GM21515 (cell line): ENCODE measurements around the gene IL20.

Experiments
- ATAC-seq: cut with Tn5 transposase; IDR thresholded peaks from one replicate; pipeline ENCODE4 v1.9.1; 2021; ENCODE audit not compliant: unreplicated experiment

The IL20 gene

DNA sequence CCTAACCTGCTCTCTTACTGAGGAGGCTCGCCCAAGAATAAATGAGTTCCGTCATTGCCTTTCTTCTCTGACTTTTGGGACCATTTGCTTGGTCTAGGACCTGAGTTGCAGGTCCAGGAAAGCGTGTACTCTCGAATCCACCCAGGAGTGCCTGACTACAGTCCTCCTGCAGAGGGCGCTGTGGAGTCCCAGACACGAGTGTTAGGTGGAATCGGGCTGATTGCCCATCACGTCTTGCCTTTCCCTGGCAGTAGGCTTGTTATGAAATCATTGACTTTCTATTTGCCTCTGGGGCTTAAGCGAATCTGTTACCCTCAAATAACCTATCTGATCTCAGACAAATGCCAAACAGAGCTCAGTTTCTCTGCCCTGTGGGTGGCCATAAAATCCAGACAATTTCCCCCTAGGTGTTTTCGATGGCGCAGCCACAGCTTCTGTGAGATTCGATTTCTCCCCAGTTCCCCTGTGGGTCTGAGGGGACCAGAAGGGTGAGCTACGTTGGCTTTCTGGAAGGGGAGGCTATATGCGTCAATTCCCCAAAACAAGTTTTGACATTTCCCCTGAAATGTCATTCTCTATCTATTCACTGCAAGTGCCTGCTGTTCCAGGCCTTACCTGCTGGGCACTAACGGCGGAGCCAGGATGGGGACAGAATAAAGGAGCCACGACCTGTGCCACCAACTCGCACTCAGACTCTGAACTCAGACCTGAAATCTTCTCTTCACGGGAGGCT, at the start of gene IL20:
IL20 (plus strand) TSS at position 685 of the 733 bp plus-strand sequence. CDS start 230 bp downstream, outside the sequence.
- ATAC-seq, result no peak

DNA sequence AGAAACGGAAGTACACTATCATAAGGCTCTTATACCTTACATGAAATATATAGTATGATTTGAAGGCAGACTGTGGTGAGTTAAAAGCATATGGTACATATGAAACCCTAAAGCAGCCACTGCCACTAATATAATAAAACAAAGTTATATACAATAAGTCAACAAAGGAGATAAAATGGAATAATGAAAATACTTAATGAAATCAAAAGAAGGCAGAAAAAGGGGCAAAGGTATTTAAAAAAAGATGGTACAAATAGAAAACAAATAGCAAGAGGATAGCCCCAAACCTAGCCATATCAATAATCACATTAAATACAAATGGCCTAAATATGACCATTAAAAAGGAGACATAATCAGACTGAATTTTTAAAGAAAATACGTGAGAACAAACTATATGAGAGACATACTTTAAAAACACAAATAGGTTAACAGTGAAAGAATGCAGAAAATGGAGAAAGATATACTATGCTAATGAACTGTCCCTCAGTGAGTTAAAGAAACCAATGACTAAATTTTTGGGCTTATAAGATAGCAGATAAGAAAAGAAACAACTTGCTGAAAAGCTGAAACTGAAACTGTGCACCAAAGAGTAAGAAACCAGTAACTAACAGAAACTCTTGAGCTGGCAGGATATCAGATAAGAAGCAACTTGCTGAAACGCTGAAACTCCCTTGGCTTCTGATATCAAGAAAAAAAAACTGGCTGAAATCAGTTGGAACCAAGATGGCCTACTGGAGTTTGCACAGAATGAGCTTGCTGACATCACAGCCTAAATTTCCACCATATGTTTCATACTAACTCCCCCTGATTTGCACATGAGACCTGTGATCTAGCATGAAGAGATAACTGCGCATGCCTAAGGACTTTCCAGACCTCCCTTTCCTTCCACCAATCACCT, 48.8 kb upstream of the IL20 start:
- no peak for ATAC-seq

DNA sequence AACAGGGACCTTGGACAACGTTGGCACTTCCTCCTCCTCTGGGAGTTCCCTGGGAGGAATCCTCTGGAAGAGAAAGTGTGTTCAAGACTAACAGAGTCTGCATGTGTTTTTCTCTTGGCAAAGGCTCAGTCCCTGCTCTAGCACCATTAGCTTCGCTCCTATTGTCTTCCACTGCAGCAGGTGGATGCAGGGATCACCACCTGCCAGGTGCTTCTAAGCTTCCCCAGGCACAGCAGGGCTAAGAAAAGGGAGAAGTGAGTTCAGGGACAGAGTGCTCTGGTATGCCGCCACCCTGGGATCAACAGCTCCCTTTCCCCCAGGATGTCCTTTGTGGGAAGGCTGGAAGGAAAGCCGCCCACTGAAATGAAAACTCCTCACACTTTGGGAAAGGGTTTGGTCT, 43.9 kb upstream of the IL20 start:
- ATAC-seq, result no peak

- ATAC-seq, result no peak
These were observed 41.7 kb upstream of the IL20 start for GRCh38 chr1:206823727-206824126.

GRCh38 chr1:206824331-206824730, 41.1 kb upstream of the IL20 start:
- no peak for ATAC-seq

DNA sequence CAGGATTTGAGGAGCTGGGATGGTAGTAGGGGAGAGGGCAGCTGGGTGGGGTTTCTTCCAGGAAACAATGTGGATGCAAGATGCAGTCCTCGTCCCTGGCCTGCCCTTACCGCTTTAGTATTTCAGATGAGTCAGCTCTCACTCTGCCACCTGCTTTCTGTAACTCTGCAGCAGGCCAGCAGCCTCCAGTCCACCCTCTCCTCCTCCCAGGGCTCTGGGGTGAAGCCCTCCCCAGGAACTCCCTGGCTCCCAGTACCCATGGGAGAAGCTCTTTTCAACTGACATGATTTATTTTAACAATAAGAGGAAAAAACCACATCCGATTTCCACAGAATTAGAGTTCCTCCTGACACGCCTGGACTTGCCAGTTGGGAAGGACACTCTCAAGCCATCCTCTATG, 39.0 kb upstream of the IL20 start:
- ATAC-seq, result no peak

- no peak for ATAC-seq
These were observed 37.4 kb upstream of the IL20 start for GRCh38 chr1:206828061-206828460.

- ATAC-seq, result no peak
These were observed 36.7 kb upstream of the IL20 start for GRCh38 chr1:206828765-206829164.

- no peak for ATAC-seq
These were observed 36.1 kb upstream of the IL20 start for GRCh38 chr1:206829282-206829681.

DNA sequence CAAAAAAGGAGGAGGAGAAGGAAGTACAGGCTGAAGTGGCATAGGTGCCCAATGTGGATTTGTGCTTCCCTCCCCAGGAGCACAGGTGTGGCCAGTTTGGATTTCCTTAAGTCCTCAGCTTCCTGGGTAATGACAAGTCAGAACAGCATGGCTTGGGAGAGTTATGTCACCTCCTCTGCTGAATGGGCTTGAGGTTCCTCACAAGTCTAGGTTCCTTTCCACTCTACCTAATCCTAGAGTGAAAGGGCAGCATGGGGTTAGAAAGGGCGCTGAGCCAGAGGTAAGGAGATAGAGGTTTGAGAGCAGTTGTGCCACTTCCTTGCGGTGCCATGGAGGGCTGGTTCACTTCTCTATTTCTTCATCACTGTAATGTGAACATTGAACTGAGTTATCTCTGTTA, 35.5 kb upstream of the IL20 start:
- ATAC-seq, result no peak

GRCh38 chr1:206831650-206832049, 33.8 kb upstream of the IL20 start:
- no peak for ATAC-seq

GRCh38 chr1:206832352-206832880, 33.0 kb upstream of the IL20 start:
- no peak for ATAC-seq

- no peak for ATAC-seq
These were observed 32.2 kb upstream of the IL20 start for GRCh38 chr1:206833106-206833680.

- ATAC-seq, result no peak
These were observed 31.6 kb upstream of the IL20 start for GRCh38 chr1:206833801-206834200.

- ATAC-seq, result no peak
These were observed 31.2 kb upstream of the IL20 start for GRCh38 chr1:206834217-206834616.

GRCh38 chr1:206834711-206835110, 30.7 kb upstream of the IL20 start:
- ATAC-seq, result no peak

- no peak for ATAC-seq
These were observed 30.2 kb upstream of the IL20 start for GRCh38 chr1:206835186-206835585.

- ATAC-seq, result no peak
These were observed 29.3 kb upstream of the IL20 start for GRCh38 chr1:206836111-206836510.

DNA sequence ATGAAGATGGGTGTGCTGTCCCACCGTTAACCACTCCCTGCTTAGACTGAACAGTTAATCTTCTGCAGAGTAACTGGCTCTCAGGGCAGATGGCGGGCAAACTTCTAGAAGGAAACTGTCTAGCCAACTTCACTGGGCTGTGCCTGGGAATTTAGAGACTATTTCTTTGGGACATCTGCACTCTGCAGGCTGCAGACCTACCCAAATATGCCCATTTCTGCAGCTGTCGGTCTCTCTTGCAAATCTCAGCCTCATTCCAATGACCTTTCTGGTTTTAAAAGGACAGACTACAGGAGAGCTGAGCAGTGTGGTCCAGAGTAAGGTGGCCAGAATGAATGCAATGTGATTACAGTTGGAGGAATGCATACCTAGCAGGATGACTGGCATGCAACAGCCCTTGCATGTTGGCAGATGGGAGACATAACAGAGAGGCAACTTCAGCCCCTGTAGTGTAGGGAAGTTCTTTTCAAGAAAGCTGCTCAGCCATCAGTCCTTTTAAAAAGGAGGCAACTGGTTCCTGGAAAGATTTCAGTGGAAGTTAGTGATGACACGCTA, 26.3 kb upstream of the IL20 start:
- no peak for ATAC-seq

DNA sequence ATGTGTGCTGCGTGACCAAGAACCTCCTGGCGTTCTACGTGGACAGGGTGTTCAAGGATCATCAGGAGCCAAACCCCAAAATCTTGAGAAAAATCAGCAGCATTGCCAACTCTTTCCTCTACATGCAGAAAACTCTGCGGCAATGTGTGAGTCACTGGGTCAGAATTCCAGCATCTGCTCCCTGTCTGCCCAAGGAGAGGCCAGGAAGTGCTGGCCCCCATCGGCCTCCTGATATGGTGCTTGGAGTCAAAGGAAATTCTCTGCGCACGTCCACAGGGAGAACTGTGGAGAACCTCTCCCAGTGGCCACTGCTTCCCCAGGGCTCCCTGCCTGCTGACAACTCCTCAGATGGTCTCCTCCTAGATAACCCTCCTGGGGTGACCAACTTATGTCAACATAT, 25.6 kb upstream of the IL20 start:
- ATAC-seq, result no peak

- no peak for ATAC-seq
These were observed 23.7 kb upstream of the IL20 start for GRCh38 chr1:206841609-206842323.
